IPS-18a (cell line): ENCODE measurements around the gene REPS1.
A peak's percentile ranks its signal among the peaks of the same experiment; 100 is the strongest.

ENCODE experiments used
- H3K27ac ChIP-seq: one replicate; pipeline ENCODE4 v1.5.1; 2013; ENCODE audit warnings: low read length
- H3K27me3 ChIP-seq: one replicate; pipeline ENCODE4 v1.6.1; 2013; ENCODE audit warnings: mild to moderate bottlenecking, low read length; ENCODE audit not compliant: control insufficient read depth, insufficient read depth
- H3K36me3 ChIP-seq: one replicate; pipeline ENCODE4 v1.6.1; 2013; ENCODE audit warnings: low read depth, low read length; ENCODE audit not compliant: control insufficient read depth
- H3K4me1 ChIP-seq: one replicate; pipeline ENCODE4 v1.6.1; 2013; ENCODE audit warnings: low read depth, low read length; ENCODE audit not compliant: control insufficient read depth
- H3K4me3 ChIP-seq: one replicate; pipeline ENCODE4 v1.5.1; 2013; ENCODE audit warnings: low read length
- H3K9ac ChIP-seq: one replicate; pipeline ENCODE4 v1.6.1; 2013; ENCODE audit warnings: mild to moderate bottlenecking, low read length, moderate library complexity
- H3K9me3 ChIP-seq: one replicate; pipeline ENCODE4 v1.6.1; 2013; ENCODE audit warnings: low read depth, low read length; ENCODE audit not compliant: control insufficient read depth

REPS1 gene

GRCh38 chr6:138914701-138915100 lies 73.4 kb downstream of the REPS1 start:
- Histone ChIP-seq H3K9me3 (no peaks in the 10 kb centered on the region), H3K36me3 (peaks cover 53% of the 10 kb centered on the region), H3K9ac (no peak overlapping the region), H3K4me3 (no peak overlapping the region), H3K4me1 (no peaks in the 10 kb centered on the region), H3K27ac (no peak overlapping the region), H3K27me3 (no peaks in the 10 kb centered on the region)

GRCh38 chr6:138912308-138912707 lies 75.7 kb downstream of the REPS1 start:
- H3K9me3 ChIP-seq = no peaks in the 10 kb centered on the region
- no peak overlapping the region for H3K27ac ChIP-seq
- H3K9ac ChIP-seq = no peak overlapping the region
- no peaks in the 10 kb centered on the region for H3K27me3 ChIP-seq
- no peaks in the 10 kb centered on the region for H3K4me1 ChIP-seq
- H3K36me3 ChIP-seq = peaks cover 64% of the 10 kb centered on the region
- H3K4me3 ChIP-seq = no peak overlapping the region

GRCh38 chr6:138909975-138910374 lies 78.1 kb downstream of the REPS1 start:
- Histone ChIP-seq H3K36me3 (peaks cover 72% of the 10 kb centered on the region), H3K4me1 (no peaks in the 10 kb centered on the region), H3K27me3 (no peaks in the 10 kb centered on the region), H3K9ac (no peak overlapping the region), H3K9me3 (no peaks in the 10 kb centered on the region), H3K4me3 (no peak overlapping the region), H3K27ac (no peak overlapping the region)

GRCh38 chr6:138909511-138909910 lies 78.5 kb downstream of the REPS1 start:
- Histone ChIP-seq H3K36me3 (peaks cover 71% of the 10 kb centered on the region), H3K4me1 (no peaks in the 10 kb centered on the region), H3K27ac (no peak overlapping the region), H3K9me3 (no peaks in the 10 kb centered on the region), H3K9ac (no peak overlapping the region), H3K27me3 (no peaks in the 10 kb centered on the region), H3K4me3 (no peak overlapping the region)

GRCh38 chr6:138907167-138907566 lies 80.9 kb downstream of the REPS1 start:
- Histone ChIP-seq H3K4me1 (no peaks in the 10 kb centered on the region), H3K27me3 (no peaks in the 10 kb centered on the region), H3K27ac (no peak overlapping the region), H3K4me3 (no peak overlapping the region), H3K9me3 (no peaks in the 10 kb centered on the region), H3K9ac (no peak overlapping the region), H3K36me3 (peaks cover 84% of the 10 kb centered on the region)

GRCh38 chr6:138897031-138897430 lies 91.0 kb downstream of the REPS1 start:
- Histone ChIP-seq H3K4me1 (no peaks in the 10 kb centered on the region), H3K27ac (no peak overlapping the region), H3K9me3 (no peaks in the 10 kb centered on the region), H3K36me3 (peaks cover 14% of the 10 kb centered on the region), H3K27me3 (no peaks in the 10 kb centered on the region), H3K4me3 (no peak overlapping the region), H3K9ac (no peak overlapping the region)

GRCh38 chr6:138896104-138896756 lies 91.8 kb downstream of the REPS1 start:
- peaks cover 7% of the 10 kb centered on the region for H3K36me3 ChIP-seq
- no peaks in the 10 kb centered on the region for H3K27me3 ChIP-seq

GRCh38 chr6:138891255-138891986 lies 96.6 kb downstream of the REPS1 start:
- Histone ChIP-seq H3K4me1 (peaks cover 12% of the 10 kb centered on the region), H3K4me3 (no peak overlapping the region), H3K27ac (peak overlapping the region; percentile 12), H3K27me3 (no peaks in the 10 kb centered on the region), H3K9me3 (no peaks in the 10 kb centered on the region), H3K9ac (no peak overlapping the region), H3K36me3 (no peaks in the 10 kb centered on the region)

More at GRCh38 chr6:138896104-138896756, 91.8 kb downstream of the REPS1 start:
- H3K4me3 ChIP-seq = no peak overlapping the region
- H3K9me3 ChIP-seq = no peaks in the 10 kb centered on the region
- H3K4me1 ChIP-seq = peaks cover 7% of the 10 kb centered on the region
- H3K9ac ChIP-seq = no peak overlapping the region
- H3K27ac ChIP-seq = no peak overlapping the region

- no peaks in the 10 kb centered on the region for H3K9me3 ChIP-seq
- H3K4me3 ChIP-seq = no peak overlapping the region
- H3K4me1 ChIP-seq = no peaks in the 10 kb centered on the region
- H3K36me3 ChIP-seq = no peaks in the 10 kb centered on the region
- no peak overlapping the region for H3K9ac ChIP-seq
- H3K27me3 ChIP-seq = no peaks in the 10 kb centered on the region
- no peak overlapping the region for H3K27ac ChIP-seq
These were observed 102.8 kb downstream of the REPS1 start for GRCh38 chr6:138885156-138885819.

GRCh38 chr6:138882369-138883017 lies 105.6 kb downstream of the REPS1 start:
- H3K36me3 ChIP-seq = no peaks in the 10 kb centered on the region
- no peaks in the 10 kb centered on the region for H3K4me1 ChIP-seq
- H3K9me3 ChIP-seq = no peaks in the 10 kb centered on the region
- no peak overlapping the region for H3K9ac ChIP-seq
- H3K27me3 ChIP-seq = no peaks in the 10 kb centered on the region
- no peak overlapping the region for H3K4me3 ChIP-seq
- no peak overlapping the region for H3K27ac ChIP-seq

GRCh38 chr6:138873191-138873590 lies 114.9 kb downstream of the REPS1 start:
- Histone ChIP-seq H3K9me3 (no peaks in the 10 kb centered on the region), H3K9ac (no peak overlapping the region)

More at GRCh38 chr6:138873191-138873590, 114.9 kb downstream of the REPS1 start:
- no peaks in the 10 kb centered on the region for H3K27me3 ChIP-seq
- H3K27ac ChIP-seq = no peak overlapping the region
- no peaks in the 10 kb centered on the region for H3K36me3 ChIP-seq
- H3K4me3 ChIP-seq = no peak overlapping the region
- no peaks in the 10 kb centered on the region for H3K4me1 ChIP-seq
